ENCODE results near the gene MCM3AP.

The MCM3AP gene

DNA sequence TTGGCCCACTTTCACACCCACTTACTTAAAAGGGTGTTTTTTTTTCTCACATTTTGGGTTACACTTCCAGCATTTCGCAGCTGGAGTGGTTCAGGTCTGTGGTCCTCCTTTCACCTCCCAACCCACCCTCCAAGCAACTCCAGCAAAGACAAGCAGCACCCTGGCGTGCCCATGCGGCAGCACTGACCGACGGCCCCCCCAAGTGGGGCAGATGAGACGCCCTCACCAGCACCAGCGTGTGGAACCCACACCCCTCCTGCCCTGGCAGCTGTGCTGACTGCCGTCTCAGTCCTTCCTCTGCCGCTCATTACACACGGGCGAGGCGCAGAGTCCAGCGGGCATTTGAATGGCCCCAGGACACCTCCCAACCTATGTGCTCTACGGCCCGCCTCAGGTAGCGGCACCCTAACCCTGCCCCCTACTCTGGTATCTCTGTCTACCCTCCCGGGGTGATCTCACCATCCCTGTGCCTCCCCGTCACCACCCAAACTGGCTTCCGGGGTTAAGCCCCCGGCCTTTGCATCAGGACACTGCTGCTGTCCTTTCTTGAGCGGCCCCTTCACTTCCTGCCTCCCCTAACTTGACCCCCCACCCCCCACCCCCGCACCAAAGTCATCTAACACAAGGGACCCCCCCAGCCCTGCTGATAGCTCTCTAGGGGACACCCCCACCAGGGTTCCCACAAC, 67.8 kb downstream of the MCM3AP start:
- DNase-seq (ENCODE audit: low spot score) = no peak

DNA sequence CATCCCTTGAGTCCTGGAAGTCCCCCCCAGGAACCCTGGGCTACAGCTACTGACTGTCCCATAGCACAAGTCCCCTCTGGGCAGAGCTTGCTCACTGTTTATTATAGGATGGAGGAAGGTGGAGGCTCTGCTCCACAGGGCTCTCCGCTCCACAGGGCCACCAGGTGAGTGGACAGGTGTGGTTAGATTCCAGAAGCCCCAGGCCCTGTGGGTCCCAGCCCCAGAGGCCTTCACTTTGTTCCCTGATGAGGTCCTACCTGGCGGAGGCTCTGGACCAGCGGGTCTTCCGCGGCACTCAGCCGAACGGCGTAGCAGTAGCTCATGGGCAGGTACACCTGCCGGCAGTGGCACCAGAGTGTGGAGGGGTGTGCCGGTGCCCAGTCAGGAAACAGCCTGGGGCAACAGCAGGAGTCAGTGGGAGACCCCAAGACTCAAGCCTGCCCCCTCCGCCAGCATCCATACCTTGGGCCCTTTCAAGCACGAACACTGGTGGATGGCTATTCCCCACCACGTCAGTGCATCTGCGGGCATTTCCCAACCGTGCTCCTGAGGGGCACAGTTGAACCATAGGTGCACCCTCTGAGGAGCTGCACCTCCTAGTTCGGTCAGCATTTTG, 69.2 kb downstream of the MCM3AP start:
- DNase-seq (ENCODE audit: low spot score) = no peak

DNA sequence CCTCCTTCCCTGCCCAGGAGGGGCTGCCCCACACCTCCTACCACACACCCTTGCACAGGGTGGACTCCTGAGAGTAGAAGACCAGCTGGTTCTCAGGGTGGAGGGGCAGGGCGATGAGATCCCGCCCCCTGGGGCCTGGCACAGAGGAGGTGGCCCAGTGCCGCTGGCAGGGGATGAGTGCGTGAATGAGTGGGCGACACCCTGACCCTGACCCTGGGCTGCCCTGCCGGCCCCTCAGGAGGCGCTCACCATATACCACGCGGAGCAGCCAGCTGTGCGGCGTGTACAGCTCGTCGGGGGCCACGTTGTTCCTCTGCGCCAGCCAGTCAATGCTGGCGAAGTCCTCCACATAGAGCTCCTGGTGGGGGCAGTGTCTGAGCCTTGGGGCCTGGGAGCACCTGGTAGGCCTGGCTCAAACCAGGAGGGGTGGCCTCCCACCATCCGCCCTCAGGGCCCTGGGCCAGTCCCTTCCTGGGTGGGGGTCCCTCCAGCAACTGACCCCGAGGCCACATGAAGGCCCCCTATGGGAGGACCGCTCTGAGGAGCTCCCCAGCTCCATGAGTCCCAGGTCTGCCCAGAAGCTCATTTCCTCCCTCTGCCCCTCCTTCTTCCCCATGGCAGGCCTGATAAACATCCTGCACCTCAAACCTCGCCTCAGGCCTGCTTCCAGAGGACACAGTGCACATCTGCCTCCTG, 69.8 kb downstream of the MCM3AP start:
- DNase-seq (ENCODE audit: low spot score) = no peak

DNA sequence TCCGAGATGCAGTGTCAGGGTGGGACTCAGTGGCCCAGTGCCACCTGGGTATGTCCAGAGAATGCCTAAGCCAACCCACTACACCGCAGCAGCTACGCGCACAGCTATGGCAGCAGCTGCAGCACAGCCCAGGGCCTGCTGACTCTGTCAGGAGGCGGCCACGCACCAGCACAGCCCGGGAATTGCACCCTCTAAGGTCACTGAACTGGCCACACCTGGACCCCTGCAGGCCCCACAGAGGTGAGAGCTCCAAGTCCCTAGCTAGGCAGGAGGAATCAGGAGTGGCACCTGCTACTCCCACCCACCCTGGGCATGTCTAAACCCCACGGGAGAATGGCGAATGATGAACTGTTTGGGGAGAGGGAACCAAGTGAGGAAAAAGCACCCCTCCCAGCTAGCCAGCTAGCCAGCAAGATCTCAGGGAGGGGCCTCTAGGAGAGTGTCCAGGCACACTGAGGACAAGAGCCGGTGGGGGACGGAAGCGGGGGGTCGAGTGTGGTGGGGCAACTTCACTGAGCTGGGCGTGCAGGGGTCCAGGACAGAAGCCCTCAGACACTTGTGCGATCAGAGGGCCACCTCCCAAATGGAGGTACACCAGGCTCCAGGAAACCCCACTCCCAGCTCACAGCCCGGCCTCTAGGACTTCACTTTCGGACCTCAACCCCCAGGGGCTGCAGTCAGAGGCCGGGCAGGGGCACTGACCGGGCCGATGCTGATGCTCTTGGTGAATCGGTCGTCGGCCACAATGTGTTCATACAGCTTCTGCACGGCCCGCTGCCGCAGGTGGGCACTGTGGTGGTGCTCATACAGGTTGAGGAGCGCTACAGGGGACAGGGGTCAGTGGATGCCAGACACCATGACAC, 70.7 kb downstream of the MCM3AP start:
- DNase-seq (ENCODE audit: low spot score) = no peak

DNA sequence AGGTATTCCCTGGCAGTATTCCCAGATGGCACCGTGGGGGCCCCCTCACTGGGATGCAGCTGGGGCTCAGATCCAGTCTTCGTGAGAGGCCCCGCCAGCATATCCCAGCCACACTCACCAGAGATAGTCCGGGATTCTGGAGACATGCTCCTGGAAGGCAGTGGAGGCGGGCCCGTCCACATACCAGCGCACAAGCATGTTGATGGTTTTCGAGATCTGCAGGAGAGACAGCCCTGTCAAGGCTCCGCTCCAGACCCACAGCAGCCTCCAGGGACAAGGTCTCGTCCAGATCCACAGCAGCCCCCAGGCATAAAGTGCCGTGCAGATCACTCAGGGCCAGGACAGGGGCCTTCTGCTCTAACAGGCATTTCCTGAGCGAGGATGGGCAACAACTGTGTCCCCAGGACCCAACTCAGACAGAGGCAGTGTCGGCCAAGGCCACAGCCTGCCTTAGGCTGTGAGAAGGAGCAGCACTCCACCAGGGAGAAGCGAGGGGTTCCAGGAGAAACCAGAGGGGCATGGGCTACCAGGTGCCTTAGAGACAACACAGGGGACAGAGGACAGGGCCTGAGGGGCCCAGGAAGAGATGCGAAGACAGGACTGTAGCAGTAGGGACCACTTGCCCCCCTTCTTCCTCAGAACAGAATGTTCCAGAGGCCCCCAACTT, 71.7 kb downstream of the MCM3AP start:
- DNase-seq (ENCODE audit: low spot score) = no peak

DNA sequence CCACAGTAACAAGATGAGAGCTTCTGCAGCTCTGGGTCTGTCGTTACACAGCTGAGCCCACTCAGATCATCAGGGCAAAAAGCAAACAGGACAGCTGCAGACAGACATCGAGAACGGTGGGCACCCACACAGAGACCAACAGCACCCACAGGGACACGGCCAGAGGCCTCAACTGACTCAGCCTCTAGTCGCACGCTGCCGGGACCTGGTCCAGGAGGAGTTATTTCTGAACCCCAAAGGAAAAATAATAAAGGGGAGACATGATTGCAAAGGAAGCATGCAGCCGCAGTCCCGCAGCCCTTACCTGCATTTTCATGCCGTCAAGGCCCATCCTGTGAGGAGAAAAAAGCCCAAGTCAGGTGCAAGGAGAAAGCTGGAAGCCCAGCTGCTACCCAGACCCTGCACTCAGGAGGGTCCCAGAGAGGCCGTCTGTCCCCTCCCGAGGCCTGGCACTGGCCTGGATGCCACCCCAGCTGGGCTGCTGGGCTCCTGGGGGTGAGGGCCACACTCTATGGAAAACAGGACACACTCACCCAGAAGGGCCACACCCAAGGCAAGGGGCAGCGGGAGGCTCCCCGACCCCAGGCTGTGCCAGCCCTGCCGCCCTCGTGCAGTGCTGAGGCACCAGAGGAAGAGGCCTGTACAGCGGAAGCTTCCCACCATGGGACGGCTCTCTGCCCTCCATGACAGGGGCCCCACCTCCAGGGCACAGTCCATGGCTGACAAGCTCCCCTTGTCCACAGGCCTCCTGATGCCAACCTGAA, 72.5 kb downstream of the MCM3AP start:
- DNase-seq (ENCODE audit: low spot score) = no peak

DNA sequence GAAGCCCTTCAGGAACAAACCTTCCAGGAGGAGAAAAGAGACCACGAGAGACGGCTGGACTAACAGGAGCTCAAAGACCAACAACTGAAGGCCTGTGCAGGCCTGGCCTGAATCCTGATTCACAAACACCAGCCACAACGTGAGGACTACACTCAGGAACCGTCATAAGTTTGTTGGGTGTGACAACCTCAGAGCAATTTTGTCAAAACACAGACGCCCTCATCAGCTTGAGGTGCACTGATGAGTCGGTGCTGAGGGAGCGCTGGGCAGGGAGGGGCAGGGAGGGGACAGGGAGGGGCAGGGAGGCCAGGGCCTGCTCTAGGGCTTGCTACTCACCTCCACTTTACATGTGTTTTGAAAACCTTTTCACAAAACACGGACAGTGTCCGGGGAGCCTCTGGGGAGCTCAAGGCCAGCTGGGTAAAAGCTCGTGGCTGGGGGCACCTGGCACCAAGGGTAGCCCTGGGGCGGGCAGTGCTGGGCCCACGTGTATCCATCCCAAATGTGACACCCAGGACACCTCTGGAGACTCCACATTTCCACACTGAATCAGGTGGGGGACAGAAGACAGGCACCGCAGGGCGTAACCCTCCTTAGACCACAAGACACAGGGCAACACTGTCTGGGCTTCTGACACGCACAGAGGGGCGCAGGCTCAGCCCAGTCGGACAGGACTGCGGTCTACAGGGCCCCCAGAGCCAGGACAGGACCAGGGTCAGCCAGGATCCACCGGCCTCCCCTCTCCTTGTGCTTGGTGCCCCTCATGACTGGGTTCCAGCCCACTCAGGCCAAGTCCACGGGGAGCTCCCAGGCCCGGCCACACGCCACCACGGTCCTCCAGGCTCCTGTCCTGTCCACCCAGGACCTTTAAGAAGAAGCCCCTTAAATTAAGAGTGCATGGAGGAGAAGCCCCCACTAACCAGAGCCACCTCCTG, 73.4 kb downstream of the MCM3AP start:
- no peak for DNase-seq (ENCODE audit: low spot score)

DNA sequence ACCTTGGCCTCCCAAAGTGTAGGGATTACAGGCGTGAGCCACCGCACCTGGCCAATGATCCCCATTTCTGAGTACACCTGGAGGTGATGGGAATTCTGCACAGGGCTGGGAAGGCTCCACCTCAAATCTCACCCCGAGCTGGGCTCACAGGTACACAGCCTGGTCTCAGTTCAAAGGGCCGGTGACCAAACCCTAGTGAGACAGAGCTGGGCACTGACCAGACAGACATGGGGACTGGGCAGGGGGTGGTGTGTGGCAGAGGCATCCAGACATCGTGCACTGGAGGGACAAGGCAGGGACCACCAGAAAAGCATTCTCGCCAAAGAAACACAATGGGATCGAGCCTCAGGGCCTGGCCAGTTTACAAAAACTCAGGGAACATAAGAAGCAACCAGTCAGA, 74.0 kb downstream of the MCM3AP start:
- DNase-seq (ENCODE audit: low spot score) = no peak

DNA sequence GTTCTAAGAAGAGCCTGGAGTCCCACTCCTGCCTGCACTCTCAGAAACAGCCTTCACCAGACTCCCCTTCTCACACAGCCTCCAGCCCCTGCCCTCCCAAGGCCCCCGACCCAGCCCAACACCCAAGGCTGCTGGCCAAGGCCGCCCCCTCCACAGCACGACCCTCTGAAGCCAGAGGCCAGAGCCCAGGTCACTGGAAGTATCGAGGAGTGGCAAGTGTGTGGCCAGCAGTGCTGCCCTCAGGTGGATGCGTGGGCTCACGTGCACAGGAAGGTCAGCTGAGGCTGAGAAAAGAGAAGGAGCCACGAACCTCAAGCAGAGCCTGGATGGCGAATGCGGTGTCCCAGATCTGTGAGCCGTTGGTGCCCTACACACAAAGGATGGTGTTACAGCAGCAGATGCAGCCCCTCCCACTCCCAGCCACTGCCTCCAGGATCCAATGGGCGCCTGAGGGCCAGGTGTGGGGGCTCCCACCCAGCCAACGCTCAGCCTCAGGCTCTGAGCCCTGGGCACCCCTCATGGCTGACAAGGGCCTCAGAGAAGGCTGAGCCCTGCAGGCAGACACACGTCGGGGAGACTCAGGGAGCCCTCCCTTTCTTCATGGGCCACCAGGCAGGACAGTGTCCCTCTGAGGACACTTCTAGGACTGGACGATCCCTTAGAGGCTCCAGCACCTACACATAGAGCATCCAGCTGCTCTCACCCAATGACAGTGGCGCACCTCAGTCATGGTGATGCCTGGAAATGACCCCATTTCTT, 74.9 kb downstream of the MCM3AP start:
- no peak for DNase-seq (ENCODE audit: low spot score)

DNA sequence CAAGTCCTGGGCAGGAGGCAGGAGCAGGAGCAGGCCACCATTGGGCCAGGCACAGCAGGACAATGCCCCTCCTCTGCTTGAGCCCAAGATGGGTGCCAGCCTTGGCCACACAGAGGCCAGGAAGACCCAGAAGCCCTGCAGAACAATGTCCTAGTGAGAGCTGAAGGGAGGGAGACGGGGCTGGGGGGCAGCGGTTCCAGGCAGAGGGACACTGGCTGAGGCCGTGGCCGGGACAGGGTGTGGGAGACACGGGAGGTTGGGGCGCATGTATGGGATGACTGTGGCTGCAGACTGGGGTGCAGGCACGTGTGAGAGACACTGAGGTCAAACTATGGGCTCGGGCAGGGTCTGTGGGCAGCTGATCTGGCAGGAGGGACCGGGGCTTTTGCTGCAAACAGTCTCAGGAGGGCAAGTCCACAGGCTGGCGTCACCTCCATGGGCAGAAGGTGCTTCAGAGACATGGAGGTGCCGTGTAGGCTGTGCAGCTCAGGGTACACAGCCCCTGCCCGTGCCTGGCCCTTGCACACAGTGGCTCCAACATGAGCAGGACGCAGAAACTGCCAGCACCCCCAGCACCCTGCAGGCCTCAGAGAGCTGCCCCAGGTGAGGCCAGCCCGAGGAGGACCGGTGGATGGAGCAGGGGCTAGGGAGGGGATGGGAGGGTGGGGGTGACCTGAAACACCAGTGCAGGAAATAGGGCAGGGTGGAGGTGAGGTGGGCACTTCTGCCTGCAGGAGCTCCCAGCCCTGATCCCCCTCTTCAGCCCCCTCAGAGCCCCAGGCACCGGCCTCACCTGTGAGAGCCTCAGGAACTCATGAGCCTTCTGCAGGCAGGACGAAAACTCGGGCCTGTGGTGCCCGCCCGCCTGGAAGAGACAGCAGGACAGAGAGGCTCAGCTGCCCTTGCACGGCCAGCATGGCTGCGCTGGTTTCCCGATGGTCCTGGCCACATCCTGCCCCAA, 76.4 kb downstream of the MCM3AP start:
- DNase-seq (ENCODE audit: low spot score) = no peak

DNA sequence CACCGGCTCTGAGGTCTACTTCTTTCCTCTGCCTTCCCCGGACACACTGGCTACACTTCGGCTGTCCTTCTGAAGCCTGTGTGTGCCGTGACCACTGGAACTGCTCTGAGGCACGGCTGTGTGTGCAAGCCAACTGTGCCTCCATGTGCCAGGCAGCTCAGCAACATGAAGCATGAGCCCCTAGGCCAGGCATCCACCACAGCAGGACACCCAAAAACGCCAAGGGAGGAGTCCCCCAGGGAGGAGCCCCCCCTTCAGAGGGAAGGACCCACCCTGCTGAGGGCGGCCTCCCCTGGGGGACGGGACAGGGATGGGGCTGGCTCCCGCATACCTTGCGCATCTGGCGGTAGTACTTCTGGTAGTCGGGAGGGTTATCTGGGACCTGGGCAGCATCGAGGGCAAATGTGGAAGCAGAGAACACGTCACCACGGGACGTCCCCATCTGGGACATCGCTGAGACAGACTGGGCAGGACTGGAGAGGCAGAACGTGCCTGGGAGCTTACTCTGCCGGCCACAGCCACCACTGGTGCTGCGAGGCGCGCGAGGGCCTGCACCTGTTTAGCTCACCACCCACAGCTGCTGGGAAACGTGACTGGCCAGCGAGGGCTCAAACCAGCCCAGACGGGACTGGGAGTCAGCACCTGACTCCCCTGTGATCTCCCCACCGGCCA, 77.4 kb downstream of the MCM3AP start:
- DNase-seq (ENCODE audit: low spot score) = no peak

DNA sequence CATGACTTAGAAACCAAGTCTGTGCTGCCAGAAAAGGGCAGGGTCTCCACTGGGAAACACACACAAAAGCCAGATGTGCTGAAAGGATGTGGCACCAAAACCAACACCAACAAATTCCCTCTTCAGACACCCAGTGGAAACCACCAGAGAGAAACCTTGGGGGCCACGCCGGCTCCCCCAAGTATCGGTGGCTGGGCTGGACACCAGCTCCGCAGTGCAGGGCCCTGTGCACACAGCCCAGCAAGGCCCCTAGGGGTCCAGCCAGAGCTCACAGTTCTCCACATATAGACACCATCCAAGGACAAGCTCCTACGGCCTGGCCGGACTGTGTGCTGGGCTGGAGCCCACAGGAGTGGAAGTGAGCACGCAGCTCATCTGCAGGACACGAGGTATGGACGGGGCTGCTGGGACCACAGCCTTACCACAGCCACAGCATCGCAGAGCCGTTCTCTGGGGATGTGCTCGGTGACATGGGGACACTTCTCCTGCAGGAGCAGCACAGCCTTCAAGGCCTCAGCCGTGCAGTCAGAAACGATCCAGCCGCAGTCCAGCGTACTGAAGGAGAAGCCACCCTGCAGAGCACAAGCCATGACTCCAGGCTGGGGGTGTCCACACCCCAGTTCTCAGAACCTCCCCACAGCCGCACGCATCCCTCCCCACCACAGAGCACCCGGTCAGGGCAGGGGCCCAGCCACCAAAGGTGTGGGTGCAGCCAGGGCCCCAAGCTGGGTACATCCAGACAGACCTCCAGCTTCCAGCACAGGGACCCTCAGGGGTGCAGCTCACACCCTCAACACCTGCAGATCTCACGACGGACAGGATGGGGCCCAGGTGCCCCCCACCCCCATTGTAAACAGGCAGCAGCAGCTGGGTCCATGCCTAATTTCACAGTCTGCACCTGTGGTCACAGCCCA, 78.1 kb downstream of the MCM3AP start:
- DNase-seq (ENCODE audit: low spot score) = no peak

DNA sequence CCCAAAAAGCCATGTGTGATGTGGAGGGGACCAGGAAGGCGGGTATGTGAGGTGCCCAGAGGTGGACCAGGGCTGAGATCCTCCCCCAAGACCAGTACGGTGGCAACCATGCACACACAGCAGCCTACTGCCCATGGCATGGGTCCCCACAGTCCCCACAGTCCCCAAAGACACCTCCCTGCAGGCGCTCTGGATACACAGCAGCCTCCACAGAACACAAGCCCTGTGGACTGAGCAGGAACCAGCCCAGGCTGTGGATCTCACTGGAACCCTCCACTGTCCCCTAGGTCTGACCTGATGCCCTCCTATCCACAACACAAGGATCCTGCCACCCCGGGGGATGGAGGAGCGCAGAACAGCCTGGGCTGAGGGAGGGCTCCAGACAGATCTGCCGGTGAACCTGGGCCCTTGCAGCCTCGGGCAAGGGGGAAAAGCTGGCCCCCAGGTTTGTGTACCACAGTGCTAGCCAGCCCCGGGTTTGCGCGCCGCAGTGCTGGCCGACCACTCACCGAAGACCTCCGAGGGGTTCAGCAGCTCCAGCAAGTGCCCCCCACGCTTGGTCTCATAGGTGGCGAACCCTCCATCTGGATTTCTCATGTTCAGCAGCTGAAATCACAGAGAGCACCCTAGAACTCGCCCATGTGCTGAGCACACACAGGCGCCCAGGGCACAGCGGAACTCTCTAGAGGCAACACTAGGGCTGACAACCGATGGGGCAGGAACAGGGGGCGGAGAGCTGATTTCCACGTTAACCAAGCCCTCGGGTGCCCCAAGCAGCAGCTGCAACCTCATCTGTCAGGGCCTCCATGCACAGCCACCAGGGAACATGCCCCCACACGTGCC, 79.0 kb downstream of the MCM3AP start:
- no peak for DNase-seq (ENCODE audit: low spot score)

DNA sequence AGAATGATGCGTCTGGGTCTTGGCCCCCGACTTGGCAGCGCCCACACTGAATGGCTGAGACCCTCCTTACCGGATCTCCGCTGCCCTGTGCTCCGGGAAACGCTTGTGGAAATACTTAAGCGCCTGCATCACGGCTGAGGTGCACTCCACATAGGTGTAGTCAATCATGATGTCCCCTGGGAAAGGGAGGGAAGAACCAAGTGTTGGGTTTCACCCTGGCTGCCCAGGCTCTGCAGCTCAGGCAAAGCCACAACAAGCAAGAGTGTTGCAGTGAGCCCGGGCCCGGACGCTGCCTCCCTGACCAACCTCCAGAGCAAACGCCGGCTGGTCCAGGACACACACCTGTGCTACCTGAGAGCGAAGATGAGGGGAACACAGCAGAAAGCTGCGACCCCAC, 79.6 kb downstream of the MCM3AP start:
- no peak for DNase-seq (ENCODE audit: low spot score)

DNA sequence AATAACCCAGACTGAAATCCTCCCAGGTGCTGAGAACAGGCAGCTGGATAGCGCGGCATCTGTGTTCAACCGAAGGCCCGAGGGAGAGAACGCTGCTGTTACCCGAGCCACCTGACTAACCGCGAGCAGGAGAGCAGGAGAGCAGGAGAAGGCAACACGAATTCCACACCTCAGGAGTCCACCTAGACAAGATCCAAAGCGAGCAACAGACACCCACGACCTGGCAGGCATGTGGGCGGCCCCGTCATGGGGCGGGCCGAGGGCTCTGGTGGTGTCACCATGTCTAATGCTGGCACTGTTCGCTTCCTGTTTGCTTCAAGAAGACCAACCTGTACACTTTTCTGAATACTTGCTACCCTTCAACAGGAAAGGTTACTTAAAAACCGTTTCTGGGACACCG, 80.2 kb downstream of the MCM3AP start:
- no peak for DNase-seq (ENCODE audit: low spot score)

DNA sequence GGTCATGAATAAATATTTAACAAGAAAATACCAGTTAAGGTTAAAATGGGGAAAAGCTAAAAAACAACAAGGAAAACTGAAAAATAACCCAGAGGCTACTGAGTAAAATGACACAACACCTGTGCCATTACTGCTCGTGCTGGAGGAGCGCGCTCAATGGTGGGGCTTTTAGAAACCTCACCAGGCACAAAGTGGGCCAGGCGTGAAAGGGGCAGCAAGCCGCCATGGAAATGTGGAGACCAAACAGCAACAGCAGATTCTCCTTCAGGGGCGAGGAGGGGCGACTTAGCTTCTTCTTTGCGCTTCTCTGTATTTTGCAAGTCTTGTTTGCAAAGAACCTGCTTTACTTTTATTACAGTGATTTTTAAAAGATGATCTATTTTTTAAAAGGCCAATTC, 82.2 kb downstream of the MCM3AP start:
- no peak for DNase-seq (ENCODE audit: low spot score)
